Esophagus squamous epithelium (tissue), 4 donors: ENCODE measurements around the gene CHRNB1.
A peak's percentile ranks its signal among the peaks of the same experiment; 100 is the strongest.

Source experiments
- CTCF ChIP-seq, 6 experiments: fragments of 450-650 bp in 4 of 6; fragments of 200-600 bp in 2 of 6; sonication (generic) in 2 of 6; IDR thresholded peaks; one replicate each; pipeline ENCODE4 v1.5.1; 2016 to 2019; ENCODE audit warnings: antibody characterized with exemption in 6 of 6, mild to moderate bottlenecking in 4 of 6, moderate library complexity in 4 of 6
- POLR2A ChIP-seq, 4 donors: fragments of 450-650 bp; IDR thresholded peaks; one replicate each; pipeline ENCODE4 v1.6.1; 2017; ENCODE audit warnings: antibody characterized with exemption in 4 of 4, mild to moderate bottlenecking in 4 of 4, moderate library complexity in 3 of 4

- TF ChIP-seq CTCF (IDR thresholded peaks at IDR 0.05) (no peak), POLR2A (IDR thresholded peaks at IDR 0.05) (peak in 2 of 4 donors; percentile 51 to 80)
Observed at GRCh38 chr17:7479213-7480088, 34.6 kb downstream of the CHRNB1 start, which contains the start of gene ZBTB4.
